ENCODE data around the gene MICAL1.
A peak's percentile ranks its signal among the peaks of the same experiment; 100 is the strongest.

MICAL1 gene

DNA sequence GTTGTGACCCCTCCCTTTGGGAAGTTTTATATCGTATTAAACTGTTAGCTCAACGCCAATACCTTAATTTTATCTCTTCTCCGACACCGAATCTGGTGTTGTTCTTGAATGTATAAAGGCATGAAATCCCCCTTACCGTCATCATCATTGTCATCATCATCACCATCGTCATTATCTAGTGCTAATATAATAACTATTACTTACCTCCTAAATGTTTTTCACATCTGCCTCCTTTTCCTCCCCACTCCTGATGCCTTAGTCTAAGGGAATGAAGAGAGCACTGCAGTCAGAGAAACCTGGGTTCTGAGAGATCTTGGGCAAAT is 28.1 kb upstream of the MICAL1 start:
- H3K4me3 ChIP-seq (replicated peaks; ENCODE audit: low read depth, low read length), result peak overlapping the region; percentile 44
- TF ChIP-seq CTCF (IDR thresholded peaks at IDR 0.05; ENCODE audit: low read length, missing control alignments), result no peak
- no peak for DNase-seq (ENCODE audit: low read depth)

DNA sequence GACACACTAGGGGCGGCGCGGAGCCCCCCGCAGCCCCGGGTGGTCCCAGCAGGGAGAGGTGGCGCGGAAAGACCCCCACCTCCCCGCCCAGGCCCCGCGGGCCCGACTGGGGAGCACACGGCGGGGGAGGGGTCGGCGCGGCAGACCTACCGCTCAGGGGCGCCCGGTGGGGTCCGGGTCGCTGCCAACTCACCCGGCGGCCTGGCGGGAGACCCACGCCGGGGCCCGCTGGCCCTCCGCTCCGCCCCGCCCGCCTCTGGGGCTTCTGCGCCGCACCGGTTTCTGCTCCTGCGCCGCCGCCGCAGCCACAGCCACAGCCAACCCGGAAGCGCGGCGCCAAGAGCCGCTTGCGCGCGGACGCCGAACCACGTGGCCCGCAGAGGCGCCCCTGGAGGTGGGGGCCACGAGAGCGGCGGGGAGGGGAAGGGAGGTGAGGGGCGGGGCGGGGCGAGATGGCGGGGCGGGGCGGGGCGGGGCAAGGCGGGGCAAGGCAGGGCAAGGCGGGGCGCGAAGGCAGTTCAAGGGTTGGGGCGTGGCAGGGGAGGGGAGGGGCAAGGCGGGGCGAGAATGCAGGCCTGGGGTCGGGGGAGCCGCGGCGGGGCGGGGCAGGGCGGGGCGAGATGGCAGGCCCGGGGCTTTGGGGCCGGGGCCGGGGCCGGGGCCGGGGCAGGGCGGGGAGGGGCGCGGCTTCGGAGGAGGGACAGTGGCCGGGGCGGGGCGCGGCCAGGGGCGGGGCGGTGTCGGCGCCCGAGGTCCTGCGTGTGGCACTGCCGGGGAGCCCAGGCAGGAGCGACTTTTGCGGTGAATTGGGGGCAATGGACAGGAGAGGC is 27.5 kb upstream of the MICAL1 start, which contains the start of gene ZBTB24:
Gene ZBTB24 (minus strand): TSS at position 315 of the 830 bp plus-strand sequence. CDS start 1,193 bp downstream, outside the sequence.
- peak within 1 kb of the TSS; percentile 83 for H3K4me3 ChIP-seq (replicated peaks; ENCODE audit: low read depth, low read length)
- peak; percentile 90 for DNase-seq (ENCODE audit: low read depth)
- TF ChIP-seq CTCF (IDR thresholded peaks at IDR 0.05; ENCODE audit: low read length, missing control alignments), result no peak

DNA sequence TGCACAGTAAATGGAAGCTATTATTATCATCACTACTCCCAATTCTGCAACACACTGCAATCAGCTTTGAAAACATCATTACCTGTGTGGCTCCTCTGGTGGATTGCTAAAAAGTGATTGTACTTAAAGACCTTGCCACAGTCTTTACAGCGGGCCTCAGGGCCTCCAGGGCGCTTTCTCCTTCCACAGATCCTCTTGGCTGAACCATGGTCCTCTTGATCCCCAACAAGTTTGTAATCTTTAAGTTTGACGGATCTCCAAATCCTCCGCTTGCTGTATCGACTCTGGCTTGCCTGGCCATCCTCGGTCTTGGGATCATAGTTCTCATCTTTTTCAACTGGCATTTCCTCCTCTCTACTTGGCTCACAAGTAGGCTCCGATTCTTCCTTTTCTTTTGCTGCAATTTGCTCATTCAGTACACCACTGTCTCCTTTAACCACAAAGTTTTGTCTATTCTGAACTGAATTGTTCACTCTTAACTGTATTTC is 25.5 kb upstream of the MICAL1 start:
- H3K4me3 ChIP-seq (replicated peaks; ENCODE audit: low read depth, low read length), result no peak overlapping the region
- no peak for TF ChIP-seq CTCF (IDR thresholded peaks at IDR 0.05; ENCODE audit: low read length, missing control alignments)
- DNase-seq (ENCODE audit: low read depth), result no peak

DNA sequence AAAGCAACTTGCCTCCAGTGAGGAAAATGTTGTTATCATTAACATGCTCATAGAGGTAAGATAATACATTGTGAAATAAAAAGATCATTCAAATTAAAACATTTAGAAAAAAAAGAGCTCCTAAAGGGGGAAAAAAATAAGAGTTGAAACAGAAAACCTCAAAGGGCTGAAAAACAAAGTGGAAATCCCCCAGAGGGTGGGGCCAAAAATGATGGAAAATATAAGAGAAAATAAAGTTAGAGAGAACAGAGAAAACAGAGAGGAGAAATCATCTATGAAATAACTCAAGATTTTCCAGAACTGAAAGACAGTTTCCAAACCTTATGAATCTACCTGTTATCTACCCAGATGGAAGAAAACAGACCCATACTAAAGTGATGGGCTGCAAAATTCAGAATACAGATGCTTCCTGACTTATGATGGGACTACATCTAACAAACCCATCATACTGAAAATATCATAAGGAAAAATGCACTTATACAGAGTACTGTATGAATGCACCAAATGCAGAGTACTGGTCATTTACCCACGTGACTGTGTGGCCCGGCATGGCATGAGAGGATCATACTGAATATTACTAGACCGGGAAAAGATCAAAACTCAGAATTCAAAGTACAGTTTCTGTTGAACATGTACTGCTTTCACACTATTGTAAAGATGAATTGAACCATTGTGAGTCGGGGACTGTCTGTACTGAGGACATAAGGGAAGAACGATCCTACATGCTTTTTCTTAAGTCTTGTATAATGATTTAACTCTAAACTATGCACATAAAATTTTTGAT is 23.5 kb upstream of the MICAL1 start:
- DNase-seq (ENCODE audit: low read depth), result no peak
- no peak for TF ChIP-seq CTCF (IDR thresholded peaks at IDR 0.05; ENCODE audit: low read length, missing control alignments)
- H3K4me3 ChIP-seq (replicated peaks; ENCODE audit: low read depth, low read length), result peak overlapping the region; percentile 24

GRCh38 chr6:109478222-109478805 is 22.7 kb upstream of the MICAL1 start:
- TF ChIP-seq CTCF (IDR thresholded peaks at IDR 0.05; ENCODE audit: low read length, missing control alignments), result no peak
- no peak for DNase-seq (ENCODE audit: low read depth)
- no peak overlapping the region for H3K4me3 ChIP-seq (replicated peaks; ENCODE audit: low read depth, low read length)

DNA sequence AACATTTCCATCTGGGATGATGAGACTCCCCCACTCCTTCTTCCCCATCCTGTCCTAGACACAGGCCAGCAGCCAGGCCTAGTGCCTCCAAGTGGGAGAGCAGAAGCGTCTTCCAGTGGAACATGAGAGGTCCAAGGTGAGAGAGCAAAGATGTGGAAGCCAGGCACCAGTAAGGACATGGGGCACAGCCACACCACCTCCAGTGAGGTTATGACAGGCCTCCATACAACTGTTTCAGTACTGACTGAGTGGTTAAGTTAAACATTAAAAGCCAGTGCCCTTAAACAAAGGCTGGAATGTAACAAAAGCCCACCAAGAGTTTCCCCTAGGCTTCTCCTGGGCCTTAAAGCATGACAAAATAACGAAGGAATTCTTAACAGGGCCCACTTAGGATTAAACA is 22.2 kb upstream of the MICAL1 start:
- H3K4me3 ChIP-seq (replicated peaks; ENCODE audit: low read depth, low read length), result no peak overlapping the region
- DNase-seq (ENCODE audit: low read depth), result no peak
- no peak for TF ChIP-seq CTCF (IDR thresholded peaks at IDR 0.05; ENCODE audit: low read length, missing control alignments)

Data from fibroblast of pulmonary artery (primary cell).